Left ventricle myocardium inferior (tissue), 1 donor: Measurements from ENCODE around the gene SULF2. TPM values are rescaled to one million over a fixed set of nuclear protein-coding genes. Genes with fewer than 3 reads are reported as not detected.

Experiments used
- DNase-seq: peaks from one replicate; pipeline ENCODE4 v3.0.0-alpha.2; 2020
- H3K27ac ChIP-seq: fragments of 200-600 bp; replicated peaks from 2 replicates; pipeline ENCODE4 v1.8.0; 2021
- H3K27me3 ChIP-seq: fragments of 200-600 bp; 2 replicates; pipeline ENCODE4 v1.8.0; 2021; ENCODE audit warnings: low read depth
- H3K36me3 ChIP-seq: fragments of 200-600 bp; 2 replicates; pipeline ENCODE4 v1.8.0; 2021
- H3K4me1 ChIP-seq: fragments of 200-600 bp; 2 replicates; pipeline ENCODE4 v1.8.0; 2021
- H3K4me3 ChIP-seq: fragments of 200-600 bp; 2 replicates; pipeline ENCODE4 v1.8.0; 2021; ENCODE audit warnings: mild to moderate bottlenecking, moderate library complexity
- H3K9me3 ChIP-seq: fragments of 200-600 bp; replicated peaks from 2 replicates; pipeline ENCODE4 v1.8.0; 2021
- intact Hi-C: fragments of 100-400 bp; cut with micrococcal nuclease; formaldehyde crosslinking; loops from one replicate; pipeline ENCODE4 v1.11.0; 2022
- total RNA-seq: library from RNA; stranded (reverse); fragmentation: NEBNext Ultra II Directional; extraction: Animal tissue kit (Norgen Biotek cat#: 25700); gene quantifications from one replicate; pipeline ENCODE4 v1.2.1, GENCODE V29; 2021
- TF ChIP-seq, protein P1 (sequence below): fragments of 200-600 bp; IDR thresholded peaks from 2 replicates; pipeline ENCODE4 v1.8.0; 2021; ENCODE audit warnings: antibody characterized with exemption, mild to moderate bottlenecking, borderline replicate concordance
- donor health status: DM: no; HTN: yes; CAD: no; lungs with severe emphysema.

SULF2 gene
- total RNA-seq, 1 donor from 2014 or later, result 40.7 TPM

DNA sequence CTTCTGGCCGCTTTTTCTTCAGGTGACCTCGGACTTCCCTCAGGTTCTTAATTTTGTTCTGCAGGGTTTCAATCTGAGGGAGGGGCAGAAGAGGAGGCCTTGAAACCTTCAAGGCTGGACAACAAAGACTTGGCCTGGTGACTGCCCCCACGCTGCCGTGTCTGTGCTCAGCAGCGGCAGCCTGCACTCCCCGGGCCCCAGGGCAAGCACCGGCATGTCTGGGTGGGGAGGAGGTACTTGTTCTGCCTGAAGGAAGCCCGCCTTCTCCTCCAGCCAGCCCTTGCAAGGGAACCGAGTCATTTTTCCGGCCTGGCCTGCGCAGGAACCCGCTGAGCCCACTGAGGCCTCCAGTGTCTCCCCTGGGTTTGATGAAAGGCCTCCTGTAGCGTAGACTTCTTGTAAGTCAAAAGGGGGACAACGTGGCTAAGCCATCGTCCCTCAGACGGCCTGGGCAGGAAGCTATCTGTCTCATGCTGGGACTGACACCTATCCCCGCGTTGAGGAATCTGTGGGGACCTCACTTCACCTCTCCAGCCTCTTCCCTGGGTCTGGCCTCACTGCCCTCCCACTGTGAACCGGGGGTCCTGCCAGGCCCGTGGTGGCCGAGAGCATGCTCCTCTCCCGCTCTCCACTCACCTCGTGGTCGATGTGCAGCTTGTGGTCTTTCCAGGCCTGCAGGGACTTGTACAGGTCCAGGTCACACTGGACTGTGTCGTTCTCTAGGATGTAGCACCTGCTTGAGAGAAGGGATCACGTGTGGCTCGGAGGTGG, 119.9 kb downstream of the SULF2 start:
- no peak for DNase-seq
- Histone ChIP-seq H3K4me1 (peaks cover 24% of the 10 kb centered on the region), H3K9me3 (no peaks in the 10 kb centered on the region), H3K27ac (no peak overlapping the region), H3K27me3 (no peaks in the 10 kb centered on the region), H3K36me3 (peaks cover 23% of the 10 kb centered on the region), H3K4me3 (no peak overlapping the region)
- TF ChIP-seq, protein P1, sequence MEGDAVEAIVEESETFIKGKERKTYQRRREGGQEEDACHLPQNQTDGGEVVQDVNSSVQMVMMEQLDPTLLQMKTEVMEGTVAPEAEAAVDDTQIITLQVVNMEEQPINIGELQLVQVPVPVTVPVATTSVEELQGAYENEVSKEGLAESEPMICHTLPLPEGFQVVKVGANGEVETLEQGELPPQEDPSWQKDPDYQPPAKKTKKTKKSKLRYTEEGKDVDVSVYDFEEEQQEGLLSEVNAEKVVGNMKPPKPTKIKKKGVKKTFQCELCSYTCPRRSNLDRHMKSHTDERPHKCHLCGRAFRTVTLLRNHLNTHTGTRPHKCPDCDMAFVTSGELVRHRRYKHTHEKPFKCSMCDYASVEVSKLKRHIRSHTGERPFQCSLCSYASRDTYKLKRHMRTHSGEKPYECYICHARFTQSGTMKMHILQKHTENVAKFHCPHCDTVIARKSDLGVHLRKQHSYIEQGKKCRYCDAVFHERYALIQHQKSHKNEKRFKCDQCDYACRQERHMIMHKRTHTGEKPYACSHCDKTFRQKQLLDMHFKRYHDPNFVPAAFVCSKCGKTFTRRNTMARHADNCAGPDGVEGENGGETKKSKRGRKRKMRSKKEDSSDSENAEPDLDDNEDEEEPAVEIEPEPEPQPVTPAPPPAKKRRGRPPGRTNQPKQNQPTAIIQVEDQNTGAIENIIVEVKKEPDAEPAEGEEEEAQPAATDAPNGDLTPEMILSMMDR, result no peak
- intact Hi-C loops, result no loop called here

DNA sequence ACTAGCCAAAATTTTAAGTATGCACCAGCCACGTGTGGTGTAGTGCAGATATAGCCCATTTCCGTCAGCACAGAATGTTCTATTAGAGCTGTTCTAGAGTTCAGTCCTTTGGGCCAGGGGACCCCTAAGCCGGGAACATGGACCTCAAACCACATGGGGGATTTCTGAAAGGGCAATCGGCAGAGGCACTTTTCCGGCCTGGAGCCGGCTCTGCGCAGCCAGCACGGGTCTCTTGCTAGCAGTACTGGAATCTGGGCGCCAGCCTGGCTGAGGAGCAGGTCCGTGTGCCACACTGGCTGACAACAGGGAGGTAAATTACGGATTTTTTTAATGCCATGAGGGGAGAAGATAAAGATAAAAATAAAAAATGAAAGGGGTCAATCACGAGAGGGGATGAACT, 120.5 kb downstream of the SULF2 start:
- DNase-seq, result no peak
- Histone ChIP-seq H3K27me3 (no peaks in the 10 kb centered on the region), H3K4me1 (peaks cover 31% of the 10 kb centered on the region), H3K27ac (no peak overlapping the region), H3K9me3 (no peaks in the 10 kb centered on the region), H3K4me3 (no peak overlapping the region), H3K36me3 (peaks cover 23% of the 10 kb centered on the region)
- intact Hi-C loops, result no loop called here
- TF ChIP-seq, protein P1, result no peak

DNA sequence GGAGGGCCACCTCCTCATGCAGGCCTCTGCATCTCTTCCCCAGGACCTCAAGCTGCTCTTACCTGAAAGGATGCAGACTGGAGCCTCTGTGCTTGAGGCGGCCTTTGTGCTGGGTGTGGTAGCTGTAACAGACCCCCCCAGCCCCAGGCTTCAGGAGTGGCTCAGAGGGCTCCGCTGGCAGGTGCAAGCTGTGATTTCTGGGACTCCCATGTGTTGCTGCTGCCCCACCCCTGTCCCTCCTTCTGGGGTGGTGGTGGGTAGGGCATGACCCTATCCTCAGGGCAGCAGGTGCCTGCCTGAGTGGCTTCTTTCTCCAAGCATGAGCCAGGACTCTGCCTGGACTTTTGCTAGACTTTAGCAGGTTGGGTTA, 121.2 kb downstream of the SULF2 start:
- Histone ChIP-seq H3K4me1 (peaks cover 31% of the 10 kb centered on the region), H3K36me3 (peaks cover 23% of the 10 kb centered on the region), H3K4me3 (no peak overlapping the region), H3K27me3 (no peaks in the 10 kb centered on the region), H3K9me3 (no peaks in the 10 kb centered on the region), H3K27ac (peak overlapping the region; percentile 20)
- TF ChIP-seq, protein P1, result peak; percentile 14
- intact Hi-C loops, result no loop called here
- DNase-seq, result no peak

DNA sequence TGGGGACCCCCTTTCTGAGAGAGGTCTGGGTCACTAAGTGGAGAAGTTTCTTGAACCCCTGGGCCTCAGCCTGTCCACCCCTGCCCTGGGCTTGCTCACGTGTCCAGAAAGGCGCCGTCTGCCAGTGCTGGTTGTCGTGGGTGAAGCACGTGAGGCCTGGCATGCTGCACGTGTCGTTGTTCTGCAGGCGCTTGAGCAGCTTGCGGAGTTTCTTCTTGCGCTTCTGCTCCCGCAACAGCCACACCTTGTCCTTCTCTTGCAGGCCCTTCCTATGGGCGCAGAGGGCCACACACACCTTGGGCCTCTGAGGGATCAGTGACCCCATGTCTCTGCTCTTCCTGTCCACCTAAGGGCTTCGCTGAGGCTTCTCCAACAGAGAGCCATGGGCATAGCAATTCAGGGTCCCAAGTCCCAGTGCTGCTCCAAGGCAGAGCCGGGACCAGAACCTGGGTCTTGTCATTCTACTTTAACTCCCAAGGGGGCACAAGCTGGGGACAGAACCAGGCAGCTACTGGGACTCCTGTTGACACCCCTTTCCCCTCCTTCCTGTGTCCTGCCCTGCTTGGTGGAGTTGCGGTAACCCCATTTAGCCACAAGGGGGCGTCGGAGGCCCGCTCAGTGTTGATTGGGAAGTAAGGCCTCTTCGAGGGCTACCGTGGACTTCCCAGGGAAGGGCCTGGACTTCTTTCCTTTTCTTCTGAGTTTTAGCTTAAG, 121.8 kb downstream of the SULF2 start:
- TF ChIP-seq, protein P1, result peak; percentile 97
- DNase-seq, result peak; percentile 71
- peaks cover 31% of the 10 kb centered on the region for H3K4me1 ChIP-seq
- intact Hi-C loops, result no loop called here
- peaks cover 29% of the 10 kb centered on the region for H3K36me3 ChIP-seq
- H3K27ac ChIP-seq, result peak overlapping the region; percentile 20
- no peaks in the 10 kb centered on the region for H3K9me3 ChIP-seq
- no peaks in the 10 kb centered on the region for H3K27me3 ChIP-seq
- no peak overlapping the region for H3K4me3 ChIP-seq

DNA sequence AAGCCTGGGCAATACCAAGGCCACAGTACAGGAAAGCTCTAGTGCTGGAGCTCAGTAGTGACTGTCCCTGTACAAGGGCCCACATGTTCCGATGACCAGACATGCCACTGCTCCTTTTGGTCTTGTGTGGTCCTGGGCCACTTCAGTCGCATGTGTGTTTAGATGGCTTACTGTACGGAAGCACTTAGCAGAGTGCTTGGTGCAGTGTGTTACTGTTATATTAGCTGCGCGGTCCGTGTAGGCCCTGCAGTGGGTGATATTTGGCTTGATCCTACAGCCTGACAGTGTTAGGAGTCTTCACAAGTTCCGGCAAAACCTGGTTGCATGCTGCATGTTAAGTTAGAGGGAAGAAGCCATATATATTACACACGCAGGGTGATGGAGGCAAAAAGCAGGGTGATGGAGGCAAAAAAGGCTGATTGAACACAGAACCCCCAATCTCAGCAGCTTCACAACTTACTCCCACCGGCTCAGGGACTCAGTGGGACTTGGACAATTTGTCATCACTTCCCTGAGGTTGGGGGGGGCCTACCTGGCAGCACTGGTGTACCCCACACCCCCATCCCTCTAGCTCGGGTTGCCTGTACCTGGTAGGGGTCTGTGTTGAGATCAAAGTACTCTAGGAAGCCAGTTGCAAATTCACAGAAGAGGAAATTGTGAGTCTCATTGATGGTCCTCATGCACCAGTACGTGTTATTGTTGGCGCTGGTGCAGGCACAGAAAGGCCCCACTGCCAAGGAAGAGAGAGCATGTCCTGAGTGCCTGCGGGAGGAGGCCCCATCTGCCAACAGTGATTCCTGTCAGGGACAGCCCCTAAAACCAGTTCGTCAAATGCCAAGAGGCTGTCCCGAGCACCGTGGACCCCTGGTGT, 122.6 kb downstream of the SULF2 start:
- Histone ChIP-seq H3K27me3 (no peaks in the 10 kb centered on the region), H3K27ac (no peak overlapping the region), H3K4me1 (peaks cover 31% of the 10 kb centered on the region), H3K9me3 (no peaks in the 10 kb centered on the region), H3K36me3 (peaks cover 35% of the 10 kb centered on the region), H3K4me3 (no peak overlapping the region)
- TF ChIP-seq, protein P1, result no peak
- DNase-seq, result no peak
- intact Hi-C loops, result no loop called here
